ENCODE data around the gene SORBS1. TPM values are rescaled to one million over a fixed set of nuclear protein-coding genes. Genes with fewer than 3 reads are reported as not detected.

The SORBS1 gene
- total RNA-seq, 1 donor from 2014 or later = 221 TPM

DNA sequence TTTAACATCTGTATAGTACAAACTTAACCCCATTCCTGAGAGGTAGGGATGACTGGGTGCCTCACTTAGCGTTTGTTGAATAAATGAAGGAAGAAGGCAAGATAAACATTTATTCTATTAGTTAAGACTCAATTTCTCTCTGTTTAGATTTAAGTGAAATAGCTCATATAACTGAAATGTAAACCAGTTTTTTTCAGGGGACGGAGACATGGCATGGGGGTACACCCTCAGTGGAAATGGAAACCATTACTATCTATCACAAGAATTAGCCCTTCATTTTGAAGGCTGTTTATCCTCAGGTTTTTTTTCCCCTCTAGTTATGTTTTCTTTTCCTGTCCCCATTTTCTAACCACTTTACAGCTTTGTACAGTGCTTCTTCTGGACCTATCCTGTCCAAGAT, 234.8 kb downstream of the SORBS1 start:
- peaks cover 3% of the 10 kb centered on the region for H3K27me3 Mint-ChIP-seq (ENCODE audit: unreplicated experiment)
- no peaks in the 10 kb centered on the region for H3K4me1 Mint-ChIP-seq (ENCODE audit: low read depth, unreplicated experiment)
- H3K27ac Mint-ChIP-seq (ENCODE audit: unreplicated experiment) = no peak overlapping the region
- H3K9me3 Mint-ChIP-seq (ENCODE audit: unreplicated experiment) = peaks cover 2% of the 10 kb centered on the region
- TF ChIP-seq, protein P1, sequence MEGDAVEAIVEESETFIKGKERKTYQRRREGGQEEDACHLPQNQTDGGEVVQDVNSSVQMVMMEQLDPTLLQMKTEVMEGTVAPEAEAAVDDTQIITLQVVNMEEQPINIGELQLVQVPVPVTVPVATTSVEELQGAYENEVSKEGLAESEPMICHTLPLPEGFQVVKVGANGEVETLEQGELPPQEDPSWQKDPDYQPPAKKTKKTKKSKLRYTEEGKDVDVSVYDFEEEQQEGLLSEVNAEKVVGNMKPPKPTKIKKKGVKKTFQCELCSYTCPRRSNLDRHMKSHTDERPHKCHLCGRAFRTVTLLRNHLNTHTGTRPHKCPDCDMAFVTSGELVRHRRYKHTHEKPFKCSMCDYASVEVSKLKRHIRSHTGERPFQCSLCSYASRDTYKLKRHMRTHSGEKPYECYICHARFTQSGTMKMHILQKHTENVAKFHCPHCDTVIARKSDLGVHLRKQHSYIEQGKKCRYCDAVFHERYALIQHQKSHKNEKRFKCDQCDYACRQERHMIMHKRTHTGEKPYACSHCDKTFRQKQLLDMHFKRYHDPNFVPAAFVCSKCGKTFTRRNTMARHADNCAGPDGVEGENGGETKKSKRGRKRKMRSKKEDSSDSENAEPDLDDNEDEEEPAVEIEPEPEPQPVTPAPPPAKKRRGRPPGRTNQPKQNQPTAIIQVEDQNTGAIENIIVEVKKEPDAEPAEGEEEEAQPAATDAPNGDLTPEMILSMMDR (IDR thresholded peaks at IDR 0.05; ENCODE audit: partially characterized antibody, unreplicated experiment) = no peak
- no peak for DNase-seq
- peaks cover 4% of the 10 kb centered on the region for H3K36me3 Mint-ChIP-seq (ENCODE audit: unreplicated experiment)
- H3K4me3 Mint-ChIP-seq (ENCODE audit: unreplicated experiment) = no peak overlapping the region

DNA sequence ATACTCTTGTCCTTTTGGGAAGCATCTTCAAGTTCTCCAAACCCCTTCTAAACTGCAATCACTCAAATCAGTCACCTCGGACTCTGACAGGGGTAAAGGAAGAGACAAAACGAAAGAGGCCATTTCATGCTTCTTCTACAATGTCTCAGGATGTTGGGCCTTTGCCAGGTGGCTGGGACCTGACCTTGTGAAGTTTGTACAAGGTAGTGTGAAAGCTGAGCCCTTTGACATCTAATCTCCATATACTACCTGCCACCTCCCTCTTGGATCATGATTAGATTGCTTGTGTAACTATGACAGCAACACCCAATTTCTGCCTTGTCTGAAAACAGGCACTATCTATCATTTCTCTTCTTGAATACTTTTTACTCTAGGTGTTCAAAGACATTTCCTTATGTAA, 235.3 kb downstream of the SORBS1 start:
- peaks cover 7% of the 10 kb centered on the region for H3K36me3 Mint-ChIP-seq (ENCODE audit: unreplicated experiment)

DNA sequence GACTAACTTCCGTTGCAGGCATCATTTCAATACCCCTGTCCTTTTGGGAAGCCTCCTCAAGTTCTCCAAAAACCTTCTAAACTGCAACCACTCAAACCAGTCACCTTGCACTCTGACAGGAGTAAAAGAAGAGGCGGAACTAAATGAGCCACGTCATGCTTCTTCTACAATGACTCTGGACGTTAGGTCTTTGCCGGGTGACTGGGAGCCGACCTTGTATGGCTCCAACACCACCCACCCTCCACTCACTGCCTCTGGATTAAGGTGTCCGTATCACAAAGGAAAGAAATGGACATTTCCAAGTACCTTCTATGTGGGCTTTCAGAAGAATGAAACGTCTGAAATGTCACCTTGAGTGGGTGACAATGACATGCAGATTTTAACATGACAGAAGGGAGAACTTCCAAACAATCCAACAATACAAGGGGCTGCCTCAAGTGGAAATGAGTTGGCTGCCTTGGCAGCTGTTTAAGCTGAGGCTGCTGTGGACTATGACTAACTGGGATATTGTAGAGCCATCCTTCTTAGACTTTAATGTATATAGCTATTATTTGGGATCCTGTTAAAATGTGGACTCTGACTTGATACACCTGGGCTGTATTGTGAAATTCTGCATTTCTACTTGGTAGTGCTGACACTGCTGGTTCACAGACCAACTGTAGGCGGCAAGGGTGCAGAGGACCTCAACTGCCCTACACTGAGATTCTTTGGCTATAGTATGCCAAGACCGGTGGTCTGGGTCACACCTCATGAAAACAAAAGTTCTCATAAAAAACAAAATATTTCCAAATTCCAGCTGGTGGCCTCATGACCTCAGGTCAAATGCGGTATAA, 236.5 kb downstream of the SORBS1 start:
- Mint-ChIP-seq H3K36me3 (ENCODE audit: unreplicated experiment) (peaks cover 12% of the 10 kb centered on the region), H3K27ac (ENCODE audit: unreplicated experiment) (no peak overlapping the region), H3K4me3 (ENCODE audit: unreplicated experiment) (no peak overlapping the region), H3K9me3 (ENCODE audit: unreplicated experiment) (peaks cover 8% of the 10 kb centered on the region), H3K27me3 (ENCODE audit: unreplicated experiment) (peaks cover 3% of the 10 kb centered on the region), H3K4me1 (ENCODE audit: low read depth, unreplicated experiment) (peaks cover 5% of the 10 kb centered on the region)
- no peak for DNase-seq
- TF ChIP-seq, protein P1 (IDR thresholded peaks at IDR 0.05; ENCODE audit: partially characterized antibody, unreplicated experiment) = no peak

More for the DNA sequence above, 235.3 kb downstream of the SORBS1 start:
- TF ChIP-seq, protein P1 (IDR thresholded peaks at IDR 0.05; ENCODE audit: partially characterized antibody, unreplicated experiment) = no peak
- Mint-ChIP-seq H3K27ac (ENCODE audit: unreplicated experiment) (no peak overlapping the region), H3K4me1 (ENCODE audit: low read depth, unreplicated experiment) (peaks cover 2% of the 10 kb centered on the region), H3K27me3 (ENCODE audit: unreplicated experiment) (peaks cover 3% of the 10 kb centered on the region), H3K9me3 (ENCODE audit: unreplicated experiment) (peaks cover 5% of the 10 kb centered on the region), H3K4me3 (ENCODE audit: unreplicated experiment) (no peak overlapping the region)
- no peak for DNase-seq

DNA sequence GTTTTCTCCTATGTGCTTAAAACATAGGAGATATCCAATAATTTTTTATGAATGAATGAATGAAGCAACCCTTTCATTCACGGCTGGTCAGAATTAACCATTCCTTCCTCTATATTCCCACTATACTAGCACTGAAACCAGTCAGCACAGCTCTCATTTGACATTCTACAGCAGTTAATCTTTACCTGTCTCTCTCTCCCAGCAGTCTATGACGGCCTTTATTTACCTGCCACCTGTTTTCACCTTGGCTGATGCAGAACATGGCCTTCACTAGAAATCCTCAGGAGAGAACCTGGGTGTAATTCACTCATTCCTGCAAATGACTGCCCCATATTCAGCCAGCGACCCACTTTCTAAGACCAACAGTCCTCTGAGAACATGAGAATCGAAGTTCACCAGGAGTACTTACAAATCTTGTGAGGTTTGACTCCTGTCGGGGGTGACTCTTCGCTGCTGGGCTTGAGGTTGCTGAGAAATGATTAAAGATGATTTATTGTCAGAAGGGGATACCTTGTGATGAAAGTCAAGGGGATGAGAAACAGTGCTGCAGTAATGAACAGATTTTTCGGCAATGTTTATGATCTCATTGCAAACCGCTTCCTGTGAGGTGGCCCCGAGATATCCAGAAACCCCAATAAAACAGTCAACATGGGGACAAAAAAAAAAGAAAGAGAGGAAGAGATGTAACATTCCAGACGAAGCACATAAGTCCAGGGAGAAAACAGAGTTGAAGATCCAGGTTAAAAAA, 239.4 kb downstream of the SORBS1 start:
- Mint-ChIP-seq H3K4me1 (ENCODE audit: low read depth, unreplicated experiment) (peaks cover 5% of the 10 kb centered on the region), H3K4me3 (ENCODE audit: unreplicated experiment) (no peak overlapping the region), H3K27ac (ENCODE audit: unreplicated experiment) (no peak overlapping the region), H3K9me3 (ENCODE audit: unreplicated experiment) (peaks cover 8% of the 10 kb centered on the region), H3K27me3 (ENCODE audit: unreplicated experiment) (no peaks in the 10 kb centered on the region), H3K36me3 (ENCODE audit: unreplicated experiment) (peaks cover 12% of the 10 kb centered on the region)
- TF ChIP-seq, protein P1 (IDR thresholded peaks at IDR 0.05; ENCODE audit: partially characterized antibody, unreplicated experiment) = no peak
- no peak for DNase-seq

DNA sequence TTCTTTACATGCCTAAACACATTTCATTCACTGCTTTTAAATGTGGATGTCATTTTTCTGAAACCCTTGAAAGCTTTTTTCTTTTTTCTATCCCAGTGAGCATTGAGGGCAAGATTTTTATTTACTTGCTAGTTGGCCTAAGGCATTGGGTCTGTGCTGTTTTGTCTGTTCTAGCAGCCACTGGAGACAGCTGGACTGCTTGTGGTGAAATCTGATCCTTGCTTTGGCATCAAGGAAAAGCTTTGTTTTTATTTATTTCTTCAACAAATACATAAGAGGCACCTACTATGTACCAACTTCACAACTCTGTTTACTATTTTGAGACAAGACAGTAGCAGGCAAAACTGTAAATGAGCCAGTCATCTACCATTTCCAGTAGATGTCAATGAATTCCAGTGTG, 241.9 kb downstream of the SORBS1 start:
- peaks cover 18% of the 10 kb centered on the region for H3K4me1 Mint-ChIP-seq (ENCODE audit: low read depth, unreplicated experiment)
- TF ChIP-seq, protein P1 (IDR thresholded peaks at IDR 0.05; ENCODE audit: partially characterized antibody, unreplicated experiment) = no peak
- DNase-seq = no peak
- peaks cover 12% of the 10 kb centered on the region for H3K36me3 Mint-ChIP-seq (ENCODE audit: unreplicated experiment)
- H3K27me3 Mint-ChIP-seq (ENCODE audit: unreplicated experiment) = peaks cover 5% of the 10 kb centered on the region
- H3K27ac Mint-ChIP-seq (ENCODE audit: unreplicated experiment) = no peak overlapping the region
- no peak overlapping the region for H3K4me3 Mint-ChIP-seq (ENCODE audit: unreplicated experiment)
- peaks cover 8% of the 10 kb centered on the region for H3K9me3 Mint-ChIP-seq (ENCODE audit: unreplicated experiment)

Data from glutamatergic neuron (in vitro differentiated cells).